ENCODE data around the gene GBF1.

DNA sequence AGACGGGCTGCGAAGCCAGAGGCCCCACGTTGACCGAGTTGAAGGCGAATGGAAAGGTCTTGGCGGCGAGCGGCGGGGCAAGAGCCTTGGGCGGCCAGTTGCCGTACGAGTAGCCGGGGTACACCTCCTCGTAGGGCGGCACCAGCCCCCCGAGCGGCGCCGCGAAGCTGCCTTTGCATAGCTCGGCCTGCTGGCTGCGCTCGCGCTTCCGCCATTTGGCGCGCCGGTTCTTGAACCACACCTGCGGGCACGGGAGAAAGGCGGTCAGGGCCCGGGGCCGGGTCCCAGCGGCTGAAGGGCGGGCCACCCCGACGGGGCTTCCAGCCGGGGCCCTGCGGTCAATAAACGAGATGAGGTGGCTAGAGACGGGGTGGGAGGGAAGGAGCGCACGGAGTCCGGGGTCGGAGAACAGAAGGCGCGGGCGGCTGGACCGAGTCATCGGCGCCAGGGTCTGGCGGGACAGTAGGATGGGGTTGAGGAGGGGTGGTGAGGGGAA is 14.4 kb upstream of the GBF1 start:
- no peak for TF ChIP-seq POLR2A (IDR thresholded peaks at IDR 0.05)
- TF ChIP-seq, protein P1, sequence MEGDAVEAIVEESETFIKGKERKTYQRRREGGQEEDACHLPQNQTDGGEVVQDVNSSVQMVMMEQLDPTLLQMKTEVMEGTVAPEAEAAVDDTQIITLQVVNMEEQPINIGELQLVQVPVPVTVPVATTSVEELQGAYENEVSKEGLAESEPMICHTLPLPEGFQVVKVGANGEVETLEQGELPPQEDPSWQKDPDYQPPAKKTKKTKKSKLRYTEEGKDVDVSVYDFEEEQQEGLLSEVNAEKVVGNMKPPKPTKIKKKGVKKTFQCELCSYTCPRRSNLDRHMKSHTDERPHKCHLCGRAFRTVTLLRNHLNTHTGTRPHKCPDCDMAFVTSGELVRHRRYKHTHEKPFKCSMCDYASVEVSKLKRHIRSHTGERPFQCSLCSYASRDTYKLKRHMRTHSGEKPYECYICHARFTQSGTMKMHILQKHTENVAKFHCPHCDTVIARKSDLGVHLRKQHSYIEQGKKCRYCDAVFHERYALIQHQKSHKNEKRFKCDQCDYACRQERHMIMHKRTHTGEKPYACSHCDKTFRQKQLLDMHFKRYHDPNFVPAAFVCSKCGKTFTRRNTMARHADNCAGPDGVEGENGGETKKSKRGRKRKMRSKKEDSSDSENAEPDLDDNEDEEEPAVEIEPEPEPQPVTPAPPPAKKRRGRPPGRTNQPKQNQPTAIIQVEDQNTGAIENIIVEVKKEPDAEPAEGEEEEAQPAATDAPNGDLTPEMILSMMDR (IDR thresholded peaks at IDR 0.05) = peak in 3 of 4 donors; percentile 16 to 19 (median 16)

Data from right lobe of liver (tissue), 4 donors.